ENCODE measurements around the gene RBM33.

- TF ChIP-seq PBX2 (CRISPR knock-in tag; IDR thresholded peaks at IDR 0.05) = no peak
- no peak for TF ChIP-seq ZKSCAN8 (CRISPR knock-in tag; IDR thresholded peaks at IDR 0.05; ENCODE audit: borderline replicate concordance)
- no peak for TF ChIP-seq CEBPZ (IDR thresholded peaks at IDR 0.05; ENCODE audit: low read length)
- TF ChIP-seq, protein P1, sequence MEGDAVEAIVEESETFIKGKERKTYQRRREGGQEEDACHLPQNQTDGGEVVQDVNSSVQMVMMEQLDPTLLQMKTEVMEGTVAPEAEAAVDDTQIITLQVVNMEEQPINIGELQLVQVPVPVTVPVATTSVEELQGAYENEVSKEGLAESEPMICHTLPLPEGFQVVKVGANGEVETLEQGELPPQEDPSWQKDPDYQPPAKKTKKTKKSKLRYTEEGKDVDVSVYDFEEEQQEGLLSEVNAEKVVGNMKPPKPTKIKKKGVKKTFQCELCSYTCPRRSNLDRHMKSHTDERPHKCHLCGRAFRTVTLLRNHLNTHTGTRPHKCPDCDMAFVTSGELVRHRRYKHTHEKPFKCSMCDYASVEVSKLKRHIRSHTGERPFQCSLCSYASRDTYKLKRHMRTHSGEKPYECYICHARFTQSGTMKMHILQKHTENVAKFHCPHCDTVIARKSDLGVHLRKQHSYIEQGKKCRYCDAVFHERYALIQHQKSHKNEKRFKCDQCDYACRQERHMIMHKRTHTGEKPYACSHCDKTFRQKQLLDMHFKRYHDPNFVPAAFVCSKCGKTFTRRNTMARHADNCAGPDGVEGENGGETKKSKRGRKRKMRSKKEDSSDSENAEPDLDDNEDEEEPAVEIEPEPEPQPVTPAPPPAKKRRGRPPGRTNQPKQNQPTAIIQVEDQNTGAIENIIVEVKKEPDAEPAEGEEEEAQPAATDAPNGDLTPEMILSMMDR (CRISPR knock-in tag; IDR thresholded peaks at IDR 0.05) = no peak
Measured at GRCh38 chr7:155785536-155785935, 141.1 kb downstream of the RBM33 start.
